Heart left ventricle (tissue), 13 donors: ENCODE results near the gene GALM.
"Not testable (repeated sequence)": the region's sequence is repeated elsewhere in the genome, so short reads cannot be mapped to it uniquely, and the experiment has no call there.

ENCODE experiments used
- POLR2A ChIP-seq, 2 donors: fragments of 450-650 bp; IDR thresholded peaks; one replicate each; pipeline ENCODE4 v1.6.1; 2017; ENCODE audit warnings: antibody characterized with exemption in 2 of 2, mild to moderate bottlenecking in 2 of 2, moderate library complexity in 2 of 2
- TF ChIP-seq, protein P1 (sequence below), 12 donors: fragments of 200-600 bp; sonication (generic) in 4 of 12; IDR thresholded peaks; one replicate each; pipeline versions ENCODE4 v1.5.0 to v1.8.0; 2018 to 2022; ENCODE audit warnings: antibody characterized with exemption in 12 of 12, mild to moderate bottlenecking in 5 of 12
- donor health status: ischemic (EF 13 %, LVEDD 7.1; RV severe dilation, severe dysfunction).
- donor health status: DM: no; HTN: yes; CAD: no.
- donor health status: DM: no; HTN: no; CAD: no.
- donor health status: ischemic (EF 25% LVEDD 6.9; RV normal size, moderate dysfunction).
- donor health status: ischemic (EF 25% LVEDD 5.7; RV mildly dilated, moderate dysfunction).
- donor health status: ischemic (EF 35%, LVEDD 5.7; RV mildly dilated, moderate dysfunction).
- donor health status: nonischemic (EF 11% LVEDD 7.7; RV severe dilation, severe dysfunction).
- donor health status: DM: yes; HTN: yes; CAD: no.
- donor health status: PGD.
- donor health status: ischemic (EF 29% LVEDD 5.4; RV normal size, mild dysfunction).
- donor health status: nonischemic (EF 23%, LVEDD 6.1; RV moderate dilation, normal function).

DNA sequence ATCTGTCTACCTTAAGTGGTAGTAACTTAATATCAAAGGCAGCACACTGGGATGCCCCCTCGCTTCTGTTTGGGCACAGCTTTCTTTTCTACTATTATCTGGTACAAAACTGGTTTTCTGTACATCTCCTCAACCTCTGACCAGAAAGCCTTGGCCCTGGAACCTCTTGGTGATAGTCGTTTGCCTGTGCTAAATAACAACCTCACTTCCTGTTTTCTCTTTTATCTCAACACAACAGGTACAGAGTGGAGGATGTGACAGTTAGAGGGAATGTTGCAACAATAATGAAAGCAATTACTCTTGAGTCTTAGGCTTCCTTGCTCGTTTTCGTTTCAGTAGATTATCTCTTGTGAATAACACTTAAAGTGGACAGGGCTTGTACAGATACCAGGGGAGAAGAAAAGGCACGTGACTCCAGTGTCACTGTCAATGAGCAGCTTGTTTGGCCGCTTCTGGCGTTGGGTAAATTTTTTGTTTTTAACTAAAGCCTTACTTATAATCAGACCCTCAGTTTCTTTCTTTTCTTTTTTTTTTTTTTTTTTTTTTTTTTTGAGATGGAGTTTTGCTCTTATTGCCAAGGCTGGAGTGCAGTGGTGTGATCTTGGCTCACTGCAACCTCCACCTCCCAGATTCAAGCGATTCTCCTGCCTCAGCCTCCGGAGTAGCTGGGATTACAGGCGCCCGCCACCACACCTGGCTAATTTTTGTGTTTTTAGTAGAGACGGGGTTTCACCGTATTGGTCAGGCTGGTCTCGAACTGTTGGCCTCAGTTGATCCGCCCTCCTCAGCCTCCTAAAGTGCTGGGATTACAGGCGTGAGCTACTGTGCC, 22.0 kb upstream of the GALM start:
- TF ChIP-seq, protein P1, sequence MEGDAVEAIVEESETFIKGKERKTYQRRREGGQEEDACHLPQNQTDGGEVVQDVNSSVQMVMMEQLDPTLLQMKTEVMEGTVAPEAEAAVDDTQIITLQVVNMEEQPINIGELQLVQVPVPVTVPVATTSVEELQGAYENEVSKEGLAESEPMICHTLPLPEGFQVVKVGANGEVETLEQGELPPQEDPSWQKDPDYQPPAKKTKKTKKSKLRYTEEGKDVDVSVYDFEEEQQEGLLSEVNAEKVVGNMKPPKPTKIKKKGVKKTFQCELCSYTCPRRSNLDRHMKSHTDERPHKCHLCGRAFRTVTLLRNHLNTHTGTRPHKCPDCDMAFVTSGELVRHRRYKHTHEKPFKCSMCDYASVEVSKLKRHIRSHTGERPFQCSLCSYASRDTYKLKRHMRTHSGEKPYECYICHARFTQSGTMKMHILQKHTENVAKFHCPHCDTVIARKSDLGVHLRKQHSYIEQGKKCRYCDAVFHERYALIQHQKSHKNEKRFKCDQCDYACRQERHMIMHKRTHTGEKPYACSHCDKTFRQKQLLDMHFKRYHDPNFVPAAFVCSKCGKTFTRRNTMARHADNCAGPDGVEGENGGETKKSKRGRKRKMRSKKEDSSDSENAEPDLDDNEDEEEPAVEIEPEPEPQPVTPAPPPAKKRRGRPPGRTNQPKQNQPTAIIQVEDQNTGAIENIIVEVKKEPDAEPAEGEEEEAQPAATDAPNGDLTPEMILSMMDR (IDR thresholded peaks at IDR 0.05): not testable (repeated sequence)
- not testable (repeated sequence) for TF ChIP-seq POLR2A (IDR thresholded peaks at IDR 0.05)
